Stimulated activated CD4-positive, alpha-beta T cell treated with anti-CD3 and anti-CD28 coated beads, Interleukin-15, amount 100 ng/mL, for 24 hours (primary cell): ENCODE measurements around the gene OR52K1.
A peak's percentile ranks its signal among the peaks of the same experiment; 100 is the strongest.
"Not testable (repeated sequence)": the region's sequence is repeated elsewhere in the genome, so short reads cannot be mapped to it uniquely, and the experiment has no call there.

Experiments
- DNase-seq: peaks from one replicate; pipeline ENCODE4 v3.0.0-alpha.2; 2020

The OR52K1 gene

GRCh38 chr11:4491878-4492606 is 9.6 kb downstream of the OR52K1 start:
- DNase-seq, result no peak

- no peak for DNase-seq
Observed at GRCh38 chr11:4493480-4493818, 11.0 kb downstream of the OR52K1 start.

GRCh38 chr11:4495487-4495886 is 13.0 kb downstream of the OR52K1 start:
- peak; percentile 19 for DNase-seq

- DNase-seq, result no peak
Observed at GRCh38 chr11:4495986-4496385, 13.5 kb downstream of the OR52K1 start.

- no peak for DNase-seq
Observed at GRCh38 chr11:4496557-4497248, 14.3 kb downstream of the OR52K1 start.

- no peak for DNase-seq
Observed at GRCh38 chr11:4508886-4509285, 26.4 kb downstream of the OR52K1 start.

GRCh38 chr11:4511282-4512245 is 29.1 kb downstream of the OR52K1 start:
- no peak for DNase-seq

- DNase-seq, result no peak
Observed at GRCh38 chr11:4514196-4514595, 31.8 kb downstream of the OR52K1 start.

- no peak for DNase-seq
Observed at GRCh38 chr11:4522339-4522738, 39.9 kb downstream of the OR52K1 start.

- DNase-seq, result no peak
Observed at GRCh38 chr11:4522752-4523151, 40.3 kb downstream of the OR52K1 start.

- no peak for DNase-seq
Observed at GRCh38 chr11:4523666-4524065, 41.2 kb downstream of the OR52K1 start.

GRCh38 chr11:4527926-4528325 is 45.5 kb downstream of the OR52K1 start:
- DNase-seq, result no peak

GRCh38 chr11:4531686-4532085 is 49.2 kb downstream of the OR52K1 start:
- not testable (repeated sequence) for DNase-seq

GRCh38 chr11:4539603-4540219 is 57.3 kb downstream of the OR52K1 start:
- DNase-seq, result peak; percentile 62

- DNase-seq, result no peak
Observed at GRCh38 chr11:4541071-4541470, 58.6 kb downstream of the OR52K1 start.
